ENCODE measurements around the gene ZBTB1. TPM values are rescaled to one million over a fixed set of nuclear protein-coding genes. Genes with fewer than 3 reads are reported as not detected.

Gene ZBTB1, protein sequence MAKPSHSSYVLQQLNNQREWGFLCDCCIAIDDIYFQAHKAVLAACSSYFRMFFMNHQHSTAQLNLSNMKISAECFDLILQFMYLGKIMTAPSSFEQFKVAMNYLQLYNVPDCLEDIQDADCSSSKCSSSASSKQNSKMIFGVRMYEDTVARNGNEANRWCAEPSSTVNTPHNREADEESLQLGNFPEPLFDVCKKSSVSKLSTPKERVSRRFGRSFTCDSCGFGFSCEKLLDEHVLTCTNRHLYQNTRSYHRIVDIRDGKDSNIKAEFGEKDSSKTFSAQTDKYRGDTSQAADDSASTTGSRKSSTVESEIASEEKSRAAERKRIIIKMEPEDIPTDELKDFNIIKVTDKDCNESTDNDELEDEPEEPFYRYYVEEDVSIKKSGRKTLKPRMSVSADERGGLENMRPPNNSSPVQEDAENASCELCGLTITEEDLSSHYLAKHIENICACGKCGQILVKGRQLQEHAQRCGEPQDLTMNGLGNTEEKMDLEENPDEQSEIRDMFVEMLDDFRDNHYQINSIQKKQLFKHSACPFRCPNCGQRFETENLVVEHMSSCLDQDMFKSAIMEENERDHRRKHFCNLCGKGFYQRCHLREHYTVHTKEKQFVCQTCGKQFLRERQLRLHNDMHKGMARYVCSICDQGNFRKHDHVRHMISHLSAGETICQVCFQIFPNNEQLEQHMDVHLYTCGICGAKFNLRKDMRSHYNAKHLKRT
- 10 to 100 TPM; 90.1 to 91.0 TPM for total RNA-seq

GRCh38 chr14:64504310-64504896, at the start of gene ZBTB1:
Gene ZBTB1, plus strand, starts transcription at chr14:64504770. Its CDS starts 16,735 bp downstream, at chr14:64521505.

GRCh38 chr14:64465191-64465822, 39.3 kb upstream of the ZBTB1 start, which contains the start of gene AKAP5:
Gene AKAP5, plus strand, starts transcription at chr14:64465499. Its CDS starts 2,896 bp downstream, at chr14:64468395.

GRCh38 chr14:64503434-64504309, 898 bp upstream of the ZBTB1 start, which contains the start of gene ZBTB25:
Gene ZBTB25, minus strand, starts transcription at chr14:64503838. Its CDS starts 13,305 bp downstream, at chr14:64490533.

GRCh38 chr14:64540208-64541202, 35.9 kb downstream of the ZBTB1 start, which contains the start of gene HSPA2:
Gene HSPA2, plus strand, starts transcription at chr14:64540741. Its CDS starts 109 bp downstream, at chr14:64540850.

GRCh38 chr14:64549791-64550620, 45.4 kb downstream of the ZBTB1 start, which contains the start of gene PPP1R36:
Gene PPP1R36, plus strand, starts transcription at chr14:64549961. Its CDS starts 37 bp downstream, at chr14:64549998.

Other genes starting within 250 kb of the ZBTB1 start
- under 1 TPM in 1 of 2 experiments, not detected in 1; 0.05 TPM for gene ESR2, start 210.4 kb upstream of the ZBTB1 start, total RNA-seq
- gene MTHFD1, start 116.4 kb upstream of the ZBTB1 start, total RNA-seq: 100 to 1,000 TPM; 124 to 129 TPM
- under 1 TPM; 0.50 to 0.67 TPM for gene AKAP5, start 39.3 kb upstream of the ZBTB1 start, total RNA-seq
- 10 to 100 TPM; 37.9 to 38.1 TPM for gene ZBTB25, start 932 bp upstream of the ZBTB1 start, total RNA-seq
- gene HSPA2, start 36.0 kb downstream of the ZBTB1 start, total RNA-seq: 1 to 10 TPM; 1.9 to 2.4 TPM
- gene PPP1R36, start 45.2 kb downstream of the ZBTB1 start, total RNA-seq: under 1 TPM in 1 of 2 experiments, not detected in 1; 0.26 TPM
- gene PLEKHG3, start 199.7 kb downstream of the ZBTB1 start, total RNA-seq: 10 to 100 TPM; 31.1 to 36.1 TPM